GM10847 (cell line): ENCODE measurements around the gene BTNL3.

Source experiments
- POLR2A ChIP-seq: IDR thresholded peaks from 2 replicates; pipeline ENCODE4 v1.6.1; 2011; ENCODE audit not compliant: insufficient read length; ENCODE audit errors: extremely low read depth

Gene BTNL3

GRCh38 chr5:181042036-181042713 is 53.5 kb downstream of the BTNL3 start:
- no peak for TF ChIP-seq POLR2A

DNA sequence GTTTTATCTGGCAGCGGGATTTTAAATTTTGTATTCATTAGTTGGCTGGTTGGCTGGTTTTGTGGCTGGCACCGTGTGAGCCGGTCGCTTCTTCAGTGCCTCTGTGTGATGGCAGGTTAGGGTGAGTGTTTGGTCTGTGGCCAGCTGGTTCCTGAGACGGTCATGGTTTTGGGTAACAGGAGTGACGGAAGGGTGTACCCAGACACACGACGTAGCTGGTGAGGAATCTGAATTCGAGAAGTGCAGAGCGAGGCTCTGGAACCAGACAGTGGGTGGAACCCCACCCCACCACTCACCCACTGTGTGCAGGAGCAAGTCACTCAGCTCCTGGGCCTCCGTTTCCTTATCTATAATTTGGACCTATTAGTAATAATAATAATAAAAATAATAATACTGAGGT is 54.1 kb downstream of the BTNL3 start:
- no peak for TF ChIP-seq POLR2A

- TF ChIP-seq POLR2A = no peak
Measured at GRCh38 chr5:181043285-181044092, 54.8 kb downstream of the BTNL3 start.

DNA sequence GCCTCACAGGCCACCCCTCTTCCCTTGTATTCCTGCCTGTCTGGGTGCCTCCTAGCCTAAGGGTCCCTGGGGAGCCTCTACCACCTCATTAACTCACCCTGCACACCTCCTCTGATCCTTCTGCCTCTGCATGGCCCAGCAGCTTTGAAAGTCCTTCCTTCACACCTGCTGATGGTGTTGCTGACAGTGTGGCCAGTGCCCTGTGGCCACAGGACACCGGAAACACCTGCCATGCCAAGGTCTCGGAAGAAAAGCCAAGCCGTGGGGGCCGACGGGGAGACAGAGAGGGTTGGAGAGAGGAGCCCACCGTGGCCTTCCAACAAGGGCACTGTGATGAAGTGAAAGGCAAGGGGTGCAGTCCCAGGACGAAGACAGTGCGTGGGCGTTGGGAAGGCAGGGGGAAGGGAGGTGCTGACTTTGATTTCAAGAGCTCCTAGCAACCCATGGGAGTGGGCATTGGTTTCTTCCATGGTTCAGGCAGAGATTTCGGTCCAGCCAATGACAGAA is 55.5 kb downstream of the BTNL3 start:
- no peak for TF ChIP-seq POLR2A

DNA sequence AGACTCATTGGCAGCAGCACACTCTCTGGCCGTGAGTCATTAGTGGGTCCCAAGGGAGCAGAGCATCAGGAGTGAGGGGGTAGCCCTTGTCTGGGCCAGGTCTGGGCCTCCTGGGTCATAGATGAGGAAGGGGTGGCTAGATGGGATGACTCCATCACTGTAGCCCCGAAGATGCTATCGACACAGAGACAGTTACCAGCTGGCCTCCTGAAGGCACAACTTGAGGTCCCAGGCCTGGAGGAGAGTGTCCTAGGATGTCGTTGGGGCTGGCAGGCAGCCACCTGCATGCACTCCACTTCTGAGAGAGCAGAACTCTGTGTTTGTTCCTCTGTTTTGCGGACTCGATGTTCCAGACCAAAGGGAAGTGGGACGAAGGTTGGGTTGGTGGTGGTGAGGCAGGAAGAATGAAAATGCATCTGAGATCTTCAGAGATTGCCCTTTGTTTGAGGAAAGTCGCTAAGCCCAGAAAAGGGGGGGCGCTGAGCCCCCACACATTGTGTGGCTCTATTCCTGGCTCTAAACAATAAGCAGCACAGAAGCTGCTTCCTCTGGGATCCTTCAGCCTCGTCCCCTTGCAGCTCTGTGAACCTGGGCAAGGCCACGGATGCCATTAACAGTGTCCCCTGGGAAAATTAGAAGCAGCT is 56.1 kb downstream of the BTNL3 start:
- no peak for TF ChIP-seq POLR2A

GRCh38 chr5:181045316-181045715 is 56.7 kb downstream of the BTNL3 start:
- no peak for TF ChIP-seq POLR2A

DNA sequence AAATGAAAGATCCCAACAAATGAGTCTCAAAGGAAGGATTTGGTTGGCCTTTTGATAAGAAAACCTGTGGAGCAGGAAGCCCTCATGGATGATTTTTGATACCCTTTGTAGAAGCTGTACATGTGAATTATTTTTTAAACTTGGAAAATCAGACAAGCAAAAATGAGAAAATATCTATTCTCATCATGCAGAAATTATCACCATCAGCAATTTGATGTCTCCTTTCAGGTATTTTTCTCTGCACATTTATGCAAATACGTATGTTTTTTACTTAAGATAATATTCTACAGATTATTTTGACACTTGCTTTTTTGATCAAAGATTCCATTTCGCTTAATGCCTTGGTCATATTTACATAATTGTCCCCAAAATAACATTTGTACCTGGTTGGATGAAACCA is 58.6 kb downstream of the BTNL3 start:
- no peak for TF ChIP-seq POLR2A

DNA sequence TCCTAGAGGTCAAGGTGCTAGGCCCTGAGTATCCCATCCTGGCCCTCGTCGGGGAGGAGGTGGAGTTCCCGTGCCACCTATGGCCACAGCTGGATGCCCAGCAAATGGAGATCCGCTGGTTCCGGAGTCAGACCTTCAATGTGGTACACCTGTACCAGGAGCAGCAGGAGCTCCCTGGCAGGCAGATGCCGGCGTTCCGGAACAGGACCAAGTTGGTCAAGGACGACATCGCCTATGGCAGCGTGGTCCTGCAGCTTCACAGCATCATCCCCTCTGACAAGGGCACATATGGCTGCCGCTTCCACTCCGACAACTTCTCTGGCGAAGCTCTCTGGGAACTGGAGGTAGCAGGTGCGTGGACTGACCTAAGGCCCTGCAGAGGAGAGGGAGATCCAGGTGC is 59.3 kb downstream of the BTNL3 start:
- no peak for TF ChIP-seq POLR2A

DNA sequence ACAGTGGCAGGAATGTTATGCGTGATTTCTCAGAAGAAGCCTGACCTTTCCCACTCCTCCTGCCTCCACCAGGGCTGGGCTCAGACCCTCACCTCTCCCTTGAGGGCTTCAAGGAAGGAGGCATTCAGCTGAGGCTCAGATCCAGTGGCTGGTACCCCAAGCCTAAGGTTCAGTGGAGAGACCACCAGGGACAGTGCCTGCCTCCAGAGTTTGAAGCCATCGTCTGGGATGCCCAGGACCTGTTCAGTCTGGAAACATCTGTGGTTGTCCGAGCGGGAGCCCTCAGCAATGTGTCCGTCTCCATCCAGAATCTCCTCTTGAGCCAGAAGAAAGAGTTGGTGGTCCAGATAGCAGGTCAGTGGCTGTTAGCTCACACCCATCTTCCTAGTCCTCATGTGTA is 61.4 kb downstream of the BTNL3 start:
- TF ChIP-seq POLR2A = no peak

GRCh38 chr5:181051841-181052671 is 63.4 kb downstream of the BTNL3 start:
- no peak for TF ChIP-seq POLR2A

- no peak for TF ChIP-seq POLR2A
Measured at GRCh38 chr5:181052672-181053487, 64.2 kb downstream of the BTNL3 start.

GRCh38 chr5:181053488-181054121 is 65.0 kb downstream of the BTNL3 start:
- no peak for TF ChIP-seq POLR2A

DNA sequence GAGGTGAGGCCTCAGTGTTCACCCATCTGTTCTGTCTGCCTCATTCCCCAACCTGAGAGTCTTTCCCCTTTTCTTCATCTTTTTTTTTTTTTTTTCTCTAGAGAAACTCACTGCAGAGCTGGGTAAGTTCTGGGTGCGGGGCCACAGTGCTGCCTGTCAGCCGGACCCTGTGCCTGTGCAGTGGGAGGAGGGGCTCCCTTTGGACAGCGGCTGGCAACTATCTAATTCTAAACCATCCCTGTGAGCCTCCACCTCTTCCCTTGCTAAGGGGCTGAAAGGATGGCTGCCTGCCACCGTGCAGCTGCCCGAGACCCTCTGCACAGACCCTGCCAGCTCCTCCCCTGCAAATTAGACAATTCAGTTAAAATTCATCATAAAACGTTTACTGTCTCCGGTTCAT is 65.5 kb downstream of the BTNL3 start:
- TF ChIP-seq POLR2A = no peak

DNA sequence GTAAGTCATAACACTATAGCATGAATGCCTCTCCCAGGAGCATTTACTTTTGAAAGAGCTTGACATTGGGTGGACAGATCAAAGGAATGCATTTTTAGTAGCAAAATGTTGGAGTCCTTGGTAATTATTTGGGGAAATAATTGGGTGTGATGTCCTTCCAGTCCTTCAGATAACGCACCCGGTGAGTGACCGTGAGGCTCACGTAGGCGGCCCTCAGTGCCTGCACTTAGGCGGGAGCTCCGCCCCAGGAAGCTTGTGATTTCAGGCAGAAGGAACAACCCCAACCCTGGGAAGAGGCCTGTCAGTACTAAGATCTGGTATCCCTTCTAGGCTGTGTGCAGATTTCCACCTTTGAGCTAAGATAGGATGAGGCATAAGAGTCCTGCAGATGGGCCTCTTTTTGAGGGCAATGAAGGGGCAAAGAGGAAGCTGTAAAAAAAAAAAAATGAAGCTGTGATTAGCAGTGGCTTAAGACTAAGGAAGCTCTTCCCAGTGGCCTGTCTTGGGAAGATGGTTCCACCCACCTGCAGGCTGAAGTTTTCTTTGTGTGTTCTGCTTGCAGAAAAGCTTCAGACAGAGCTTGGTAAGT is 66.3 kb downstream of the BTNL3 start:
- no peak for TF ChIP-seq POLR2A
